PC-9 (cell line): ENCODE results near the gene ATRN.

ENCODE experiments used
- EZH2 ChIP-seq: fragments of 200-600 bp; sonication (generic); IDR thresholded peaks from 2 replicates; pipeline ENCODE4 v1.8.0; 2017; ENCODE audit warnings: antibody characterized with exemption, low read depth
- TF ChIP-seq, protein P1 (sequence below): fragments of 200-600 bp; sonication (generic); conservative IDR thresholded peaks from 2 replicates; pipeline ENCODE4 v1.6.1; 2017; ENCODE audit warnings: mixed run types, antibody characterized with exemption, mild to moderate bottlenecking, moderate library complexity

DNA sequence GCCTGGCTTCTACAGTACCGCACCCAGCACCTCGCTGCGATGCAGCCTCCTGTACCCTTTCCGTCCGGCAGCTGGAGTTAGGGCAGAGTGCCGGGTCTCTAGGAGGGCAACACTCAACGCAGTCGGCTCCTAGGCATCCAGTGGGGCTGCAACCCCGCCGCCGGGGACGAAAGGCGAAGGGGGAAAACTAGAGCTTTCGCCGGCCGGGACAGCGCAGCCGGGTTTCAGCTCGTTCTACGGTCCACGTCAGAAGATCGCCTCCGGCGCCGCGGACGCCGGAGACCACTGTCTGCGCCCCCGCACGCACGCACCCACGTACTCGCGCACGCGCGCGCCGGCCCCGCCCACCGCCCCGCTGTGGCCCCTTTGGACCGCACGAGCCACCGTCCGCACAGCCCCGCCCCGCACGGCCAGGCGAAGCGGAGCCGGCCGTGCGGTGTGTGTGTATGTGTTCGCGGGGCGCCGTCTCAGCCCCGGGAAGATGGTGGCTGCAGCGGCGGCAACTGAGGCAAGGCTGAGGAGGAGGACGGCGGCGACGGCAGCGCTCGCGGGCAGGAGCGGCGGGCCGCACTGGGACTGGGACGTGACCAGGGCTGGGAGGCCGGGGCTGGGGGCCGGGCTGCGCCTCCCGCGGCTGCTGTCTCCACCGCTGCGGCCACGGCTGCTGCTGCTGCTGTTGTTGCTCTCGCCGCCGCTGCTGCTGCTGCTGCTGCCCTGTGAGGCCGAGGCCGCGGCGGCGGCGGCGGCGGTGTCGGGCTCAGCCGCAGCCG is at the start of gene ATRN:
- TF ChIP-seq, protein P1, sequence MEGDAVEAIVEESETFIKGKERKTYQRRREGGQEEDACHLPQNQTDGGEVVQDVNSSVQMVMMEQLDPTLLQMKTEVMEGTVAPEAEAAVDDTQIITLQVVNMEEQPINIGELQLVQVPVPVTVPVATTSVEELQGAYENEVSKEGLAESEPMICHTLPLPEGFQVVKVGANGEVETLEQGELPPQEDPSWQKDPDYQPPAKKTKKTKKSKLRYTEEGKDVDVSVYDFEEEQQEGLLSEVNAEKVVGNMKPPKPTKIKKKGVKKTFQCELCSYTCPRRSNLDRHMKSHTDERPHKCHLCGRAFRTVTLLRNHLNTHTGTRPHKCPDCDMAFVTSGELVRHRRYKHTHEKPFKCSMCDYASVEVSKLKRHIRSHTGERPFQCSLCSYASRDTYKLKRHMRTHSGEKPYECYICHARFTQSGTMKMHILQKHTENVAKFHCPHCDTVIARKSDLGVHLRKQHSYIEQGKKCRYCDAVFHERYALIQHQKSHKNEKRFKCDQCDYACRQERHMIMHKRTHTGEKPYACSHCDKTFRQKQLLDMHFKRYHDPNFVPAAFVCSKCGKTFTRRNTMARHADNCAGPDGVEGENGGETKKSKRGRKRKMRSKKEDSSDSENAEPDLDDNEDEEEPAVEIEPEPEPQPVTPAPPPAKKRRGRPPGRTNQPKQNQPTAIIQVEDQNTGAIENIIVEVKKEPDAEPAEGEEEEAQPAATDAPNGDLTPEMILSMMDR, result no peak
- TF ChIP-seq EZH2, result no peak
